Measurements from ENCODE around the gene KLHDC8B. TPM values are rescaled to one million over a fixed set of nuclear protein-coding genes. Genes with fewer than 3 reads are reported as not detected.

Gene KLHDC8B
- total and polyA plus RNA-seq, 4 experiments from 2014 or later: 1.3 to 2.0 (median 1.9) TPM

DNA sequence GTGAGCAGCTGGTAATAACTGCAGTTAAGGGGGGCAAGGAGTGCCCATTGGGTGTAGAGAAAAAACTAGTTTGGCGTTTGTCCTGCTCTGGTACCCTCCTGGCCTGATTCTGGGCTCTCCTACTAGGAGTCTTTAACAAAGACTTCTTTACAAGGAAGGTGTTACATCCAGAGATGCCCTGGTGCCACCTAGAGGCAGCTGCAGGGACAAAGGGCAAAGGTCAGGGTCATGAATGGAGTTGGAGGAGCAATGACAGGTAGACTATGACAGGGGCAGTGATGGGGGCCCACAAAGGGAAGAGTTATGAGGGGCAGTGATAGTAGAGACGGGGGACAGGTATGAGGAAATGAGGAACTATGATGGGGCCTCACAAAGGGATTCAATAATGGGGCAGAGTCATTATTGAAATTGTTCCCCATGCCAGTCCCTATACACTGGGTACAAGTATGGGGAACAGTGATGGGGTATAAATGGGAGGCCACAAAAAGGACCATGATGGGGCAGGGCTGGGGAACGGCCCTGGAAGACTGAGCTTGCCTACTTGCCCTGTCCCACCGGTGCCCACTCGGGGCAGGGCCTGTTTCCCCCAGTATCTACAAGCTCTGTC lies 13.2 kb upstream of the KLHDC8B start:
- no peak overlapping the region for H3K4me3 Mint-ChIP-seq
- intact Hi-C loops (cut with micrococcal nuclease): loop anchor here (1.0 to 5.0 kb wide), 4 partner anchors 37 to 171 kb away; partner anchors contain the start of genes IMPDH2, QRICH1 and USP19
- POLR2A ChIA-PET (ENCODE audit: partially characterized antibody): interaction anchor here (1.0 to 3.1 kb wide), 8 partner anchors 13 to 260 kb away, joined by 3 to 18 read pairs (median 6); partner anchors contain the start of genes IMPDH2, KLHDC8B, NDUFAF3 and P4HTM

DNA sequence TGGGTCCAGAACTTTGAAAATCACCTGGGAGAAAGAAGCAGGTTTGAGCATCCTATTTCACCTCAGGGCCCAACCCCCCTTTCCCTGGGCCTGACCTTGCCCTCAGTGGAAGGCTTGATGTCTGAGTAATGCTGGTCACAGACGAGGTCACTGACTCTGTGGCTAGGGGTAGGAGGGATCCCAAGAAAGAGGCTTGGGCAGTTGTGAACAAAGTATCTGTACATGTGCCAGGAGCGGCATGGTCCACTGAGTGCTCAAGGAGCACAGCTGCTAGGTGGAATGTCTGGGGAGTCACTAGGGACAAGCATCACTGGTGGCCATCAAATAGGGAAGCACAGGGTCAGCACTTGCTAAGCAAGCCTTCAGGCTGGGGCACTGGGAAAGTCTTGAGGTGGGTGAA lies 12.6 kb upstream of the KLHDC8B start:
- DNase-seq: no peak
- Mint-ChIP-seq H3K36me3 (peaks cover 2 to 12% of the 10 kb centered on the region in 2 donors), H3K27me3 (no peaks in the 10 kb centered on the region), H3K4me3 (no peak overlapping the region), H3K4me1 (peaks cover 2 to 14% (median 7%) of the 10 kb centered on the region in 4 donors), H3K27ac (peak overlapping the region in 1 of 7 donors; percentile 55), H3K9me3 (no peaks in the 10 kb centered on the region)
- Histone ChIP-seq H3K4me1 (ENCODE audit: insufficient read depth, low read length) (no peaks in the 10 kb centered on the region), H3K27ac (ENCODE audit: low read depth, low read length) (no peak overlapping the region), H3K36me3 (ENCODE audit: insufficient read depth, low read length) (peaks cover 11% of the 10 kb centered on the region), H3K4me3 (ENCODE audit: low read length in 2 of 2) (no peak overlapping the region), H3K27me3 (ENCODE audit: insufficient read depth, low read length) (no peaks in the 10 kb centered on the region), H3K9me3 (ENCODE audit: control insufficient read depth in 1 of 2, low read length in 2 of 2) (no peaks in the 10 kb centered on the region)
- intact Hi-C loops (cut with micrococcal nuclease): loop anchor here (1.0 to 5.0 kb wide), 4 partner anchors 38 to 171 kb away; partner anchors contain the start of genes IMPDH2, QRICH1 and USP19
- CTCF ChIA-PET (ENCODE audit: partially characterized antibody): interaction anchor here (1.0 to 5.3 kb wide), 8 partner anchors 12 to 174 kb away, joined by 3 to 85 read pairs (median 4); partner anchors contain the start of genes KLHDC8B, P4HTM, QRICH1 and WDR6
- POLR2A ChIA-PET (ENCODE audit: partially characterized antibody): interaction anchor here (1.1 to 3.1 kb wide), 6 partner anchors 12 to 261 kb away, joined by 3 to 18 read pairs (median 6); partner anchors contain the start of genes IMPDH2, KLHDC8B, P4HTM and QRICH1

More for the DNA sequence above, 13.2 kb upstream of the KLHDC8B start:
- peak; percentile 54 to 77 (median 63) for DNase-seq
- Mint-ChIP-seq H3K9me3 (no peaks in the 10 kb centered on the region), H3K36me3 (peaks cover 0 to 6% of the 10 kb centered on the region in 2 donors), H3K4me1 (peaks cover 2 to 11% (median 5%) of the 10 kb centered on the region in 4 donors), H3K27ac (peak overlapping the region; percentile 8 to 91 (median 64)), H3K27me3 (no peaks in the 10 kb centered on the region)
- H3K36me3 ChIP-seq (ENCODE audit: insufficient read depth, low read length): peaks cover 6% of the 10 kb centered on the region
- CTCF ChIA-PET (ENCODE audit: partially characterized antibody): interaction anchor here (0.6 to 5.3 kb wide), 14 partner anchors 12 to 215 kb away, joined by 3 to 85 read pairs (median 4); partner anchors contain the start of genes KLHDC8B, NDUFAF3, P4HTM and QRICH1
- no peaks in the 10 kb centered on the region for H3K27me3 ChIP-seq (ENCODE audit: insufficient read depth, low read length)
- H3K9me3 ChIP-seq (ENCODE audit: control insufficient read depth in 1 of 2, low read length in 2 of 2): no peaks in the 10 kb centered on the region
- H3K4me3 ChIP-seq (ENCODE audit: low read length in 2 of 2): no peak overlapping the region
- H3K4me1 ChIP-seq (ENCODE audit: insufficient read depth, low read length): no peaks in the 10 kb centered on the region
- no peak overlapping the region for H3K27ac ChIP-seq (ENCODE audit: low read depth, low read length)

DNA sequence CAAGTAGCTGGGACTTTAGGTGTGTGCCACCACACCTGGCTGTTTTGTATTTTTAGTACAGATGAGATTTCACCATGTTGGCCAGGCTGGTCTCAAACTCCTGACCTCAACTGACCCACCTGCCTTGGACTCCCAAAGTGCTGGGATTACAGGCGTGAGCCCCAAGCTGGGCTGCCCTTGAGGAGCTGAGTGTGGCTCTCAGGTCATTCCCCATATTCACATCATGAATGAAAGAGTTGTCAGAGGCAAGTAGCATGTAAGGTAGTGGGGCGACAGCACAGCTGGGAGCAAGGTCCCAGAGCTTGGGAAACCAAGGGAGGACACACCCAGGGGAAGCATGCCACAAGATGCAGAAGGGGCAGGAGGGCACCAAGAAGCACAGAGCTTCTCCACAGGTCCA lies 10.2 kb upstream of the KLHDC8B start:
- no peak for DNase-seq
- H3K27ac Mint-ChIP-seq: peak overlapping the region in 1 of 7 donors; percentile 41
- no peaks in the 10 kb centered on the region for H3K27me3 ChIP-seq (ENCODE audit: insufficient read depth, low read length)
- POLR2A ChIA-PET (ENCODE audit: partially characterized antibody): no interaction called here
- CTCF ChIA-PET (ENCODE audit: partially characterized antibody): interaction anchor here (0.6 to 5.1 kb wide), 3 partner anchors 10 to 205 kb away, joined by 3 to 18 read pairs (median 7); partner anchors contain the start of gene KLHDC8B
- H3K36me3 Mint-ChIP-seq: peaks cover 6 to 31% of the 10 kb centered on the region in 2 donors
- intact Hi-C loops (cut with micrococcal nuclease): no loop called here
- no peaks in the 10 kb centered on the region for H3K27me3 Mint-ChIP-seq
- H3K4me3 Mint-ChIP-seq: no peak overlapping the region
- no peaks in the 10 kb centered on the region for H3K9me3 ChIP-seq (ENCODE audit: control insufficient read depth in 1 of 2, low read length in 2 of 2)
- H3K36me3 ChIP-seq (ENCODE audit: insufficient read depth, low read length): peaks cover 16% of the 10 kb centered on the region
- H3K4me3 ChIP-seq (ENCODE audit: low read length in 2 of 2): no peak overlapping the region
- H3K4me1 Mint-ChIP-seq: peaks cover 16 to 35% (median 24%) of the 10 kb centered on the region in 4 donors
- peaks cover 17% of the 10 kb centered on the region for H3K4me1 ChIP-seq (ENCODE audit: insufficient read depth, low read length)
- H3K9me3 Mint-ChIP-seq: no peaks in the 10 kb centered on the region
- H3K27ac ChIP-seq (ENCODE audit: low read depth, low read length): no peak overlapping the region

DNA sequence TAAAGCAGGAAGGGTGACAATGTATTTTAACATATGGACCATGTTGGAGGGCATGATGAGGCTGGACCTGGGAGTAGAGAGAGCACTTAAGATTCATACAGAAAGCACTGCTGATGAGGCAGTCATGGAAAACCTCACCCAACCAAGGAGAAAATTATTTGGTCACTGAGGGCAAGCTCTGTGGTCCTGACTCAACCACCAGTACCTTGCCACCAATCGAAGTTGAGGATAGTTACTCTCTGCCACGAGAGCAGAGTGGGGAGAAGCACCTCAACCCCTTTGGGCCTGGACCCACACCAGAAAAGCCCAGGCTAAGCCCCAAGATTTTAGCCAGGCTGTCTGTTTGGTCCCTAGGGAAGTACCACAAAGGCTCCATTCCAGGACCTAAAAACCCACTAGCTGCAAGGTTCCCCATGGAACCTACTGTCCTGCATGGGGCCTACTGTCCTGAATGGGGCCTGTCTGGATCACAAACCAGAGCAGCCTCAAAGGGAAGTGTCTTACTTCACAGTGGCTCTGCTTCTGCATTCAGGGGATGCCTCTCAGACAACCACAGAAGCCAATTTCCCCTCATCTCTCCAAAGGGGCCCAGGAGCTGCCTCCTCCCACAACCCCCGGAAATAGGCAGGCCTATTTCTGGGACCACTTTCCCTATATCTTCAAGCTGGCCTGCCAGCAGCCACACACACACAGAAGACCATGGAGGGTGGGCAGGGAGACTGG lies 9.4 kb upstream of the KLHDC8B start:
- H3K27me3 ChIP-seq (ENCODE audit: insufficient read depth, low read length): no peaks in the 10 kb centered on the region
- no peaks in the 10 kb centered on the region for H3K9me3 ChIP-seq (ENCODE audit: control insufficient read depth in 1 of 2, low read length in 2 of 2)
- no peak for DNase-seq
- peaks cover 25% of the 10 kb centered on the region for H3K4me1 ChIP-seq (ENCODE audit: insufficient read depth, low read length)
- H3K4me3 ChIP-seq (ENCODE audit: low read length in 2 of 2): no peak overlapping the region
- no peaks in the 10 kb centered on the region for H3K9me3 Mint-ChIP-seq
- H3K27ac ChIP-seq (ENCODE audit: low read depth, low read length): no peak overlapping the region
- H3K36me3 Mint-ChIP-seq: peaks cover 6 to 34% of the 10 kb centered on the region in 2 donors
- peaks cover 19 to 43% (median 28%) of the 10 kb centered on the region in 4 donors for H3K4me1 Mint-ChIP-seq
- CTCF ChIA-PET (ENCODE audit: partially characterized antibody): interaction anchor here (0.6 to 5.1 kb wide), 3 partner anchors 9 to 205 kb away, joined by 3 to 18 read pairs (median 7); partner anchors contain the start of gene KLHDC8B
- H3K27ac Mint-ChIP-seq: no peak overlapping the region
- POLR2A ChIA-PET (ENCODE audit: partially characterized antibody): interaction anchor here (0.8 kb wide), 1 partner anchor 69 kb away, joined by 3 read pairs; no protein-coding TSS in a partner anchor
- peaks cover 16% of the 10 kb centered on the region for H3K36me3 ChIP-seq (ENCODE audit: insufficient read depth, low read length)
- intact Hi-C loops (cut with micrococcal nuclease): no loop called here
- no peak overlapping the region for H3K4me3 Mint-ChIP-seq
- no peaks in the 10 kb centered on the region for H3K27me3 Mint-ChIP-seq

GRCh38 chr3:49162751-49163419 lies 8.5 kb upstream of the KLHDC8B start:
- DNase-seq: no peak
- Histone ChIP-seq H3K36me3 (ENCODE audit: insufficient read depth, low read length) (peaks cover 16% of the 10 kb centered on the region), H3K4me1 (ENCODE audit: insufficient read depth, low read length) (peaks cover 25% of the 10 kb centered on the region), H3K9me3 (ENCODE audit: control insufficient read depth in 1 of 2, low read length in 2 of 2) (no peaks in the 10 kb centered on the region), H3K27me3 (ENCODE audit: insufficient read depth, low read length) (no peaks in the 10 kb centered on the region), H3K27ac (ENCODE audit: low read depth, low read length) (no peak overlapping the region), H3K4me3 (ENCODE audit: low read length in 2 of 2) (no peak overlapping the region)
- H3K36me3 Mint-ChIP-seq: peaks cover 6 to 34% of the 10 kb centered on the region in 2 donors
- no peaks in the 10 kb centered on the region for H3K9me3 Mint-ChIP-seq
- H3K4me3 Mint-ChIP-seq: no peak overlapping the region
- no peaks in the 10 kb centered on the region for H3K27me3 Mint-ChIP-seq
- intact Hi-C loops (cut with micrococcal nuclease): no loop called here
- ChIA-PET CTCF (ENCODE audit: partially characterized antibody) (interaction anchor here (1.3 to 5.1 kb wide), 3 partner anchors 8 to 175 kb away, joined by 4 to 18 read pairs (median 7); partner anchors contain the start of gene KLHDC8B), POLR2A (ENCODE audit: partially characterized antibody) (interaction anchor here (0.6 to 2.0 kb wide), 4 partner anchors 10 to 174 kb away, joined by 3 to 6 read pairs (median 4); partner anchors contain the start of genes P4HTM and QRICH1)
- no peak overlapping the region for H3K27ac Mint-ChIP-seq
- peaks cover 19 to 44% (median 28%) of the 10 kb centered on the region in 4 donors for H3K4me1 Mint-ChIP-seq

DNA sequence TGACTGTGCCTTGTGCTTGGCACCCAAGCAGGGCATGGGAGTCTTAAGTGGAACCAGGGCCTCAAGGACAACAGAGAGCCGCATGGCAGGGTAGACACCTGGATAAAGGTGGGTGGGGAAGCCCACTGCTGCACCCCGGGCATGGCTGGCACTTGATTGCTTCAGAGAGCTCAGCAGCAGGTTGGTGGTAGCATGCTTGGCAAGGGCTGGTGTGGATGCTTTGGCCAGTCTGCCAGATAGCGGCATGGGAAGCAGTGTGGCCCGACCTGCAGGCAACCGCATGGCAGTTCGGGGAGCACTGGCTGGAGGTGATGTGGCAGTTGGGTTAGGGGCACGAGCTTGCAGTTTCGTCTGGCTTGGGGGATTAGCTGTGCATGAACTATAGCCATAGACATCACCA lies 7.8 kb upstream of the KLHDC8B start:
- POLR2A ChIA-PET (ENCODE audit: partially characterized antibody): interaction anchor here (0.6 to 2.0 kb wide), 5 partner anchors 11 to 174 kb away, joined by 3 to 6 read pairs (median 3); partner anchors contain the start of genes P4HTM and QRICH1
- H3K36me3 ChIP-seq (ENCODE audit: insufficient read depth, low read length): peaks cover 16% of the 10 kb centered on the region
- no peak overlapping the region for H3K27ac ChIP-seq (ENCODE audit: low read depth, low read length)
- no peaks in the 10 kb centered on the region for H3K9me3 Mint-ChIP-seq
- H3K36me3 Mint-ChIP-seq: peaks cover 6 to 32% of the 10 kb centered on the region in 2 donors
- no peak for DNase-seq
- H3K27ac Mint-ChIP-seq: peak overlapping the region in 1 of 7 donors; percentile 32
- no peaks in the 10 kb centered on the region for H3K27me3 Mint-ChIP-seq
- H3K4me3 ChIP-seq (ENCODE audit: low read length in 2 of 2): no peak overlapping the region
- CTCF ChIA-PET (ENCODE audit: partially characterized antibody): interaction anchor here (1.3 to 5.1 kb wide), 2 partner anchors 174 to 176 kb away, joined by 4 to 18 read pairs; no protein-coding TSS in a partner anchor
- H3K4me1 ChIP-seq (ENCODE audit: insufficient read depth, low read length): peaks cover 25% of the 10 kb centered on the region
- H3K27me3 ChIP-seq (ENCODE audit: insufficient read depth, low read length): no peaks in the 10 kb centered on the region
- peaks cover 16 to 39% (median 24%) of the 10 kb centered on the region in 4 donors for H3K4me1 Mint-ChIP-seq
- H3K9me3 ChIP-seq (ENCODE audit: control insufficient read depth in 1 of 2, low read length in 2 of 2): no peaks in the 10 kb centered on the region
- intact Hi-C loops (cut with micrococcal nuclease): no loop called here
- H3K4me3 Mint-ChIP-seq: peak overlapping the region in 3 of 8 donors; percentile 13 to 42 (median 15)
